ENCODE data around the gene ZNF433. TPM values are rescaled to one million over a fixed set of nuclear protein-coding genes. Genes with fewer than 3 reads are reported as not detected.

Gene ZNF433
- total and polyA plus RNA-seq, 2 experiments from 2014 or later: 2.0 to 3.4 TPM

GRCh38 chr19:11970174-11970573 is 65.3 kb downstream of the ZNF433 start:
- no peak for TF ChIP-seq ZNF462 (CRISPR knock-in tag; IDR thresholded peaks at IDR 0.05)
- no peak for TF ChIP-seq CTCF (conservative IDR thresholded peaks at IDR 0.05; ENCODE audit: low read depth in 2 of 2)
- TF ChIP-seq ZNF114 (CRISPR knock-in tag; IDR thresholded peaks at IDR 0.05): no peak
- TF ChIP-seq CREB1 (CRISPR knock-in tag; IDR thresholded peaks at IDR 0.05; ENCODE audit: low read depth): no peak
- no peak overlapping the region for H3K4me3 Mint-ChIP-seq
- Histone ChIP-seq H4K20me1 (replicated peaks; ENCODE audit: insufficient read depth) (no peaks in the 10 kb centered on the region; the same call in 1 of the 2 replicates), H3K4me1 (ENCODE audit: insufficient read depth) (peaks cover 7% of the 10 kb centered on the region; the same call in 1 of the 2 replicates), H2AFZ (no peak overlapping the region), H3K36me3 (ENCODE audit: insufficient read depth) (no peaks in the 10 kb centered on the region), H3K79me2 (replicated peaks; ENCODE audit: insufficient read depth) (no peaks in the 10 kb centered on the region), H3K9me2 (ENCODE audit: insufficient read depth) (no peaks in the 10 kb centered on the region), H3K4me3 (no peak overlapping the region), H3F3A (replicated peaks; ENCODE audit: low read depth) (0 out of 2 replicates have a peak, but pooled peaks cover 4% of the 10 kb centered on the region), H3K27ac (ENCODE audit: low read depth) (no peak overlapping the region), H3K4me2 (no peak overlapping the region), H3K27me3 (ENCODE audit: insufficient read depth) (peaks cover 17% of the 10 kb centered on the region)
- DNase-seq (ENCODE audit: low spot score): no peak
- no peak for ATAC-seq
- no peak overlapping the region for H3K27ac Mint-ChIP-seq
- peaks cover 97% of the 10 kb centered on the region for H3K9me3 Mint-ChIP-seq
- peaks cover 1% of the 10 kb centered on the region for H3K27me3 Mint-ChIP-seq (ENCODE audit: insufficient read depth, low read depth, poor library complexity)
- H3K4me1 Mint-ChIP-seq: no peaks in the 10 kb centered on the region
- H3K36me3 Mint-ChIP-seq (ENCODE audit: low read depth): peaks cover 29% of the 10 kb centered on the region

Data from GM23338 (cell line).